NCI-H345 treated with DMSO at 0.1 percent for 48 hours (cell line): ENCODE measurements around the gene DNAJC17.
A peak's percentile ranks its signal among the peaks of the same experiment; 100 is the strongest.

ENCODE experiments used
- DNase-seq: peaks from one replicate; lab custom pipeline; 2025; ENCODE audit not compliant: unreplicated experiment; lab: John Stamatoyannopoulos, UW

Gene DNAJC17

DNA sequence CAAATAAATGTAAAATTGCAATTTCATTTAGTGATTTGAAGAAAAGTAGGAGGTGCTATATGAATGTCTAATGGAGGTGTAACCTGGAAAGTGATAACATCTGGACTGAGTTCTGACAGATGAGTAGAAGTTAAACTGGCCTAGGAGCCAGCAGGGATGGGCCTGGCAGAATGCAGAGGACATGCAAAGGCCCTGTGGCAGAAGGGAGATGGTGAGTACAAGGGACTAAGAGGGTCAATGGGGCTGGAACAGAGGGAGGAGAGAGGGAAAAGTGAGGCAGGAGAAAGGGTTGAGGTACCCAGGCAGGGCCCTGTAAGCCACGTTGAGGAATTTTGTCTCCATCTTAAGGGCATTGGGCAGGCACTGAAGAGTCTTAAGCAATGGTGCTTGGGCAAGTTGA is 24.6 kb upstream of the DNAJC17 start:
- DNase-seq, result no peak

DNA sequence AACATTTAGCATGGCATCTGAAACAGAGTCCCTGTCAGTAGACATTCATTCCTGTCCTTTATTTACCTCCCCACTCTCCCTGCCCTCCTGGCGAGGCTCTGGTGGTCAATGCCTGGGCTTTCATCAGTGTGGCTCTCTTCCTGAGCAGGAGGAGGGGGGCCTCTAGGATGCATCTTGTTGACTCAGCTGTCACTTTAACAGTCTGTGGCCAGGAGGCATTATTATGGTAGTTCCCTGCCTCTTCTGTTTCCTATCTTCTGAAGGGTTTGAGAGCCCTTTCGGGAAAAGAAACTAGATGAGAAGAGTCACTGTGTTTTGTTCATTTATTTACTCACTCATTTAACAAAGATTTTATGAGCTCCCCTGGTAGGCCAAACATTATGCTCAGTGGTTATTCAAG is 23.6 kb upstream of the DNAJC17 start:
- peak; percentile 97 for DNase-seq

DNA sequence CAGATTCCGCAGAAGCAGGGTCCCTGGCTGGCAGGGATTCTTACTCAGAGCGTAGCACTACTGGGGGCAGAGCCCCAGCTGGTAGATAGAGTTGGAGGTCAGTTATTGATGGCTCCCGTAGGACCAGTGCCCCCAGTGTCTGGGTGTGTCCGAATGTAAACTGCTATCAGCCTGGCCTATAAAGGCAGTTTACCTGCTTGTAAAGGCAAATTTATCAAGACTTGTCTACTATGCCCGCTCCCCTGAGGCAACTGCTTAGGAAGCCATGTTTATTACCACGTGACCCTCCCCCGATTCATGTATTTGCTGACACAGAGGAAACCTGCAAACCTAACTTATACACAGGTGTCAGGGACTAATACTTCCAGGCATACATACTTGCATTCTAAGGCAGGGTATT is 21.8 kb upstream of the DNAJC17 start:
- no peak for DNase-seq

DNA sequence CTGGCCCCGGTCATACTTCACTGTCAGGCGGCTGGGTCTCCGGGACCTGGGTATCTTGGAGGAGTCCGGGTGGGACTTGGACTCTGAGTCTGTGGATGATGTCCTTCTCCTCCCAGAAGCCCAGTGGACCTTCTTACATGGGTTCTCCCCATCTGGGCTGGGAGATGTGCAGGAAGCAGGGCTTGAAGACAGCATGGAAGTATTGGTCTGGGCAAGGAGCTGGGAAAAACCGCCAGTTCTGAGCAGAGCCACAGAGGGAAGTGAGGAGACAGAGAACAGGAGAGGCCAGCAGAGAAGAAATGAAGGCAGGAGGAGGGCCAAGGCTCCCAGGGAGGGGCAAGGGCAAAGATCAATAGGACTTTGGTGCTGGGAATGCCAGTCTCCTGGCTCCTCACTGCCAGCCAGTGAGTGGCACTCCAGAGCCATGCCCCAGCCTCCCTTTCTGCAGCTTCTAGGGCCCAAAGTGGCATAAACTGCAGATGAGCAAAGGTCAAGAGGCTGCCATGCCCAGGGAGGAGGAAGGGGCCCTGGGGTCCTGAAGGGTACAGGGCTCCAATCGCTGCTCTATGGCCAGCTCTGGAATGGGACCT is 21.3 kb upstream of the DNAJC17 start, which contains the start of gene PPP1R14D:
Gene PPP1R14D, minus strand, starts transcription at position 262 of the 590 bp plus-strand sequence. Its CDS starts 67 bp downstream, at position 195.
- no peak for DNase-seq

DNA sequence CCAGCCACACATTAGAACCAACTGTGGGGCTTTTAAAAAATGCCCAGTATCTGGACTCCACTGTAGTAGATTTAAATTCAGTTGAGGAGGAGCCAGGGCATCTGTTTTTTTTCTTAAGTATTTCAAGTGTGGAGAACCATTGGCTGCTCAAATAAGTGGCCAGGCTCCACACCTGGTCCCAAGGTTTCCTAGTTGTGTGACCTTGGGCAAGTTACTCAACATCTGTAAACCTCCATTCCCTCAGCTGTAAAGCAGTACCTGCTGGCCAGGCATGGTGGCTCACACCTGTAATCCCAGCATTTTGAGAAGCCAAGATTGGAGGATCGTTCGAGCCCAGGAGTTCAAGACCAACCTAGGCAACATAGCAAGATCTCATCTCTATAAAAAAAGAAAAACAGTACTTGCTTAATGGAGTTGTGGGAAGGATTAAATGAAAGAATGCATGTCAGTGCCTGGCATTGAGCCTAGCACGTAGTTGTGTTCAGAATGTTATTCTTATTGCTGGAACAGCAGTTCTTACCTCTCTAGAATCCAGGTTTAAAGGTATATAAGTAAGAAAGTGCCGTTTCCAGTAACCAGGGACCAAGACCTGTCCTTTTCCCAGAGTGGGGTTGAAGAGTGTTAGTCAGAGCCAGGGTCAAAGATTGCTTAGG is 19.3 kb upstream of the DNAJC17 start:
- no peak for DNase-seq

DNA sequence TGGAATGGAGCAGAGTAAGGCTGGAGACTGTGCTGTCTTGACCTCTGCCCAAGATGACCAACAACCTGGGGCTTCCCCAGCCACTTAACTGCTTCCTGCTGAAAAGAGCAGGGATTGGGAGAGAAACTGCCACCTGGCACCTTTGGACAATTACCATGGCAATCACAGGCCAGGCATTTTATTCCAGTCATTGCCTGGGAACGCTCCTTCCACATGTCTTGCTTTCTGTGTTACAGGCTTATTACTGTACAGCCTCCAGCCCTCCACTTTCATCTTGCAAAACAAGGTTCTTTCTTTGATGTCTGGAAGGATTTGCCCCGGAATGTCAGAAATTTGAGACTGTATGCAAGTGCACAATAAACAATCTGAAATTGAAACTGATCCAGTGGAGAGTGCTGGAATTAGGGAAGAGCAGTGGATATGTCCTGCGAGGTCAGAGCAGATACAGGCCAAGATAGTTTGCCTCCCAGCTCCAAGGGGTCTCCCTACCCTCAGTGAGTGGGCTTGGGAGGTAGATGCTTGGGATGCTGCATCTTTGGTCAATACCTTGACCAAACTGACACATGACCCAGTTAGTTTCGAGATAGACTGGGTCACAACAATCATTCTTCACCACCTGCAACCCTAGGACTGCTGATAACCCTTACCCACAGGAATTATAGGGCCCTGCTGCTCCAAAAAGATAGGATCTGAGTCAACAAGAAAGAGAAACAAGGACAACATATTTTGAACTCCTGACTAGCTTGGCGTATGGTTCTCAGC is 18.6 kb upstream of the DNAJC17 start:
- no peak for DNase-seq

DNA sequence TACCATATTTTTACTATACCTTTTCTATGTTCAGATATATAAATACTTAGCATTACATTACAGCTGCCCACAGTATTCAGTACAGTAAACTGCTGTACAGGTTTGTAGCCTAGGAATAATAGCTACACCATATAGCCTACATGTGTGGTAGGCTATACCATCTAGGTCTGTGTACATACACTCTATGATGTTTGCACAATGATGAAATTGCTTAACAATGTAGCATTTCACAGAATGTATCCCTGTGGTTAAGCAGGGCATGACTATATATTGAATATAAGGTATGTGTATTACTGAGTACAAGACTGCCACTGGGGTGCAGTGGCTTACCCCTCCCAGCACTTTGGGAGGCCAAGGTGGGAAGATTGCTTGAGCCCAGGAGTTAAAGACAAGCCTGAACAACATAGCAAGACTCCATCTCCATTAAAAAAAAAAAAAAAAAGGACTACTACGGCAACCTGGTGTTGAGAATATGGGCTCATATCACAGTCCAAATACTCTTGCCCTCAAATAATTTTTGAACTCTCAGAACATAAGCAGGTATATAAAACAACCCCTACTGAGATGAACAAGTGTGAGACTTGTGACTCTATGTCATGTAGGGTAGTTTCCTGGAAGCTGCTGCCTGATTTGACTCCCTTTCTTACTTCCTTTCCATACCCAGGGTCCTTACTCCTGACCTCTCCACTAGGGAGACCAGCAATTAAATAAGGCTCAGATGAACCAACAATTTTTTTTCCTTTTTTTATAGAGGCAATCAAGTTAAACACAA is 16.5 kb upstream of the DNAJC17 start:
- no peak for DNase-seq

DNA sequence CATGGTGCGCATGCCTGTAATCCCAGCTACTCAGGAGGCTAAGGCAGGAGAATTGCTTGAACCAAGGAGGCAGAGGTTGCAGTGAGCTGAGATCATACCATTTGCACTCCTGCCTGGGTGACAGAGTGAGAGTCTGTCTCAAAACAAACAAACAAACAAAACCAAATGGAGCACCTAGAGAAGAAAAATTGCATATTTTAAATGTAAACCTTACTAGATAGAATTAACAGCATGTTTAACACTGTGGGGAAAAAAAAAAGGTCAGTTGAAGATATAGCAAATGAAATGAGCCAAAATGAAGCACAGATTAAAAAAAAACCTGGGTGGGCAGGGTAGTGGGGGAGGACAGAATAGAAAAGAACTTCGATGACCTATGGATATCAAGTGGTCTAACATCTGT is 13.9 kb upstream of the DNAJC17 start:
- DNase-seq, result no peak

DNA sequence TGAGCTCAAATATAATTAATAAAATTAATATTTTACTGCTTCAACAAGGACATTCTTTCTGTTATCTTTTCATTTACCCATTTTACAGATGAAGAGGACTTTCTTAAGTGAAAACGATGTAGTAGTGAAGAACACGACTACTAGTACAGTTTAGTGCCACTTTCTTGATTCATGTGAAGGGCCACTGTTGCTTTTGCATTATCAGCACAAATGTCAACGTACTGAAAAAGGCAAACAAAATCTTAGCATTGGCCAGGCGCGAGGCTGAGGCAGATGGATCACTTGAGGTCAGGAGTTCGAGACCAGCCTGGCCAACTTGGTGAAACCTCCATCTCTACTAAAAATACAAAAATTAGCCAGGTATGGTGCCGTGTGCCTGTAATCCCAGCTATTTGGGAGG is 11.8 kb upstream of the DNAJC17 start:
- no peak for DNase-seq

DNA sequence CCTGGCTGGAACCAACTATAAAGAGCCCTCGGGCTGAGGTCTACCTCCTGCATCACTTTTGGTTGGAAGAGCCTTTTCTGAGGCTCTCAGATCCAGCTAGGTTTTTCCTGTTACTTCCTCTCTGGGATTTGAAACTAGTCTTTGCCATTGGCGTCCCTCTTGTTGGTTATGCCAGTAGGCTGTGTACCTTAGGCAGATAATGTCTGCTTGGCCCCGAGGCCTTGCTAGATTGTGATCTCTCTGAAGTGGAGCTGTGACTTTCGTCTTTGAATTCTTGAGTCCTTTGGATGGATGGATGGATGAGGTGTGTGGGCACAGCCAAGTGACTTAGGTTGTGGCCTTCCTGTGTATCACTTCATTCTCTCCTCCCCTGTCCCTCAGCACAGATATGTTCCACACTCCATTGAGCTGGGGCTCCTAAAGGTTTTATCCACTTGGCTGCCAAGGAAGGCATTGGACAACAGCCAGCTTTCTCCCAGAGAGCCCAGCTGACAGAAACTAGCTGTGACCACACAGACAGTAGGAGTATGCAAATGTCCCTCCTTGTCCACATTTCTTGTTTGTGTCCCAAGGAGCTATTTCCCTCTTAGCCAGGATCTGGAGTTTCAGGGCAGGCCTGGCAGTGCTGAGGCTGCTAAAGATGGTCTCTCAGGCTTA is 7.9 kb upstream of the DNAJC17 start:
- DNase-seq, result no peak

DNA sequence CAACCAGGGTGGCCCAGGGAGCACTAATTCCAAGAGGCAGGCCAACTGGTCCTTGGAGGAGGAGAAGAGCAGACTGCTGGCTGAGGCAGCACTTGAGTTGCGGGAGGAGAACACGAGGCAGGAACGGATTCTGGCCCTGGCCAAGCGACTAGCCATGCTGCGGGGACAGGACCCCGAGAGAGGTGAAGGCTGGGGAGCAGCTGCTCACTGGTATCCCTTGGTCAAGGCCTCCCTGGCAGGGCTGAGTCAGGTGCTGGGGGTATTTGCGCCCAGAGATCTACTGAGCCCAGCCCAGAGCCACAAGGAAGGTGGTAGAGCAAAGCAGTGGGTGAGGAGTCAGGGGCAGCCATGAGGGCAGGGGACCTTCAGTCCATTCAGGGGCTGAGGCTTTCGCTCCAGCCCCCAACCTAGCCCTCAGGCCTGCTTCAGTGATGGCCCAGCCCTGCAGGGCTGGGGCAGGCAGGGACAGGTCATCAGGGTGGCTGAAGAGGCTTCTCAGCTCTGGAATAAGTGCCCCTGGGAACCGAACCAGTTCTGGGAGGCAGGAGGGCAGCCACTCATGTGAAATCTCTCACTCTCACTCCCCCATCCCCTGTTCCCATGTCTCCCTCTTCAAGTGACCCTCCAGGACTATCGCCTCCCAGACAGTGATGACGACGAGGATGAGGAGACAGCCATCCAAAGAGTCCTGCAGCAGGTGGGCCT is 5.6 kb upstream of the DNAJC17 start:
- DNase-seq, result no peak

DNA sequence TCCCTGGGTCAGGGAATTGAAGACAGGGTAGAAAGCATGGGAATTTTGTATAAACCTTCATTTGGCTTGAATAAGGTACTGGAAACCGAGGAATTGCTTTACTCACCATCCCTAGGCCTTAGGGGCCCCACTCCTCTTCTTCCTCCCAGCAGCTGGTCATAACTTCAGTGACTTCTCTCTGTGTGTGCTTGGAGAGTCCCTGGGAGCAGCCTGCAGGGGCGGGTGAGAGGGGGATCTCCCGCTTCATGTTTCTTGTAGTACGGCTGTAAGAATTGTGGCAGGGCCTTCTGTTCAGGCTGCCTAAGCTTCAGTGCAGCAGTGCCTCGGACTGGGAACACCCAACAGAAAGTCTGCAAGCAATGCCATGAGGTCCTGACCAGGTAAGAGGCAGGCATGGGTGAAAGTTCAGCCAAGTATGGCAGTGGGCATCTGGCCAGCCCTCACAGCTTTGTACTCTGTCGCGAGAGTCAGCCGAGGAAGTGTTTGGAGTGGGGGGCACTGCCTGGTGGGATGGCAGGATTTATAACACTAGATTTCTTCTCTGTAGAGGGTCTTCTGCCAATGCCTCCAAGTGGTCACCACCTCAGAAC is 1.7 kb upstream of the DNAJC17 start:
- DNase-seq, result no peak

DNA sequence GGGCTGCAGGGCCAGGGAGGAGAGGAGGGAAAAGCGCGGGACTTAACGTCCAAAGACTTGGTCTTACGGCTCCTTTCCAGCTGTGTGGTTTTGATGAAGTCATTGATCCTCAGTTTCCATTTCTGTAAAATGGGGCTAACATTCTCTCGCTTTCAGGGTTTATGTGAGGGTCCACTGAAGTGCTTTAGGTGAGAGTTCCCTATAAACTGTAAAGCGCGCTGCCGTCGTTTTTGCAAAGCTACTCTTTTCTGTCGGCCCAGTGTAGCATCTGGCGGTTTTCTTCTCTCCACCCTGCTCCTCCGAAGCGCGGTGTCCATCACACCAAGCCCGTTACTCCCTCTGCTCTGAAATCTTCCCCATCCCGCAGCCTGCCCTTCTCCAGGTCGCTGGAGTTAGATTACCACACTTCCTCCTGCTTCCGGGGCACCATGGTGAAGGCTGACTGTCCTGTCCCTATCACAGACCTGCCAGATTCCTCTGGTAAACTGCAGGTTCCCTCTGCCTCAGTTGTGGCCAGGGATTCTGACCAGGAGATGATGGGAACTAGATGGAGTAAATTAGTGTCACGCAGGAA is 702 bp upstream of the DNAJC17 start:
- DNase-seq, result no peak

DNA sequence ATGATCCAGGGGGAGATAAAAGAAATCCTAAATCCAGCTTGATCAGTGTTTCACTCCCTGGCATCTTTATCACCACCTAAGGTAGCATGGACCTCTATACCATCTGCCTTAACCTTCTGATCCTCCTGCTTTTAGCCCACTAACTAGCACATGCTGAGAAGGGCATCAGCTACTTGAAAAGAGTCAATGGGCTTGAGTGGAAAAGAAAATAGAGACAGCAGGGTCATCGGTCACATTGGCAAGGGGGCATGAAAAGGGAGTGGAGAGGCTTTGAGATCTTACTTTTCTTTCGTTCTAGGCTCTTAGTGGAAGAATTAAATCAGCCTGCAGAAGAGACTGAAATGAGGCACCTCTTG is 623 bp downstream of the DNAJC17 start:
- DNase-seq, result no peak

DNA sequence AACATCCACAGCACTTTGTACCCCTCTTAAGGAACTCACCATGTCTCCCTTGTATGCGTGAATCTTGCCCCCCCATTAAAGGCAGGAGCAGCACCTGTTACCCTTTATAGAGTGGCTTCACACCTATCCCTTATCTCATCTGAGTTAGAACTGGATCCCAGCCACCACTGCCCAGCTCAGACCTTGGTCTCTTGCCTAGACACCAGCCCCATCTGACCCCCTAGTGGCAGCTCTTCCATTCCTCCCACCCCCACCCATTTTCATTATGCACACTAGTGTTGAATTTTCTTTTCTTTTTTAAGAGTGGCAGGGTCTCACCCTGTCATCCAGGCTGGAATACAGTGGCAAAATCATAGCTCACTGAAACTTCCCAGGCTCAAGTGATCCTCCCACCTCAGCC is 3.6 kb downstream of the DNAJC17 start:
- no peak for DNase-seq

DNA sequence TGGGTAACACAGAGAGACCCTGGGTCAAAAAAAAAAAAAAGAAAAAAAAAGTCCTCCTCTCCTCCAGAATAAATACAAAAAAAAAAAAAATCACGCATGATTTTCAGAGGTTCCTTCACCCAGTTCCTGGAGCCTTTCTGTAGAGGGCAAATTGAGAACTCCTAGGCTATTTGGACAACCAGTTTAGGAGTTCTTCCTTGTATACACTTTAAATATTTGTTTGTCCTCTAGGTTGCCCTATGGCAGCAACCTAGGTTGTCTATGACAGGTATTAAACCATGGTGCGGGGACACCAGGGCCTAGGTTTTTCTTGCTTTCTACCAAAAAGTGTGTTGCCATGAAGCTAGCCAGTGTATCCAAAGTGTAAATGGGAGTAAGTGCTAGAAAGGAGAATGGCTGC is 4.2 kb downstream of the DNAJC17 start:
- DNase-seq, result no peak

DNA sequence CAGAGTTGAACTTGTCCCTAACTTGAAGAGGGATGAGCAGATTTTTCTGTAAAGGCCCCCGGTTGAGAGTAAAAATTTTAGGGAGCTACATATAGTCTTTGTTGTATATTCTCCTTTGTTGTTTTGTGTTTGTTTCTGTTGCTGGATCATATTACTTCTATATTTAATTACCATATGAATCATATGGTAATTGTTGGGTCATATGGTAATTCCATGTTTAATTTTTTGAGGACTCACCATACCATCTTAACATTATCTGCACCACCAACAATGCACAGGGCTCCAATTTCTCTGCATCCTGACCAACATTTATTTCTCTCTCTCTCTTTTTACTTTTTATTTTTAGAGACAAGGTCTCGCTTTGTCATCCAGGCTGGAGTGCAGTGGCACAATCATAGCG is 7.8 kb downstream of the DNAJC17 start:
- DNase-seq, result no peak

DNA sequence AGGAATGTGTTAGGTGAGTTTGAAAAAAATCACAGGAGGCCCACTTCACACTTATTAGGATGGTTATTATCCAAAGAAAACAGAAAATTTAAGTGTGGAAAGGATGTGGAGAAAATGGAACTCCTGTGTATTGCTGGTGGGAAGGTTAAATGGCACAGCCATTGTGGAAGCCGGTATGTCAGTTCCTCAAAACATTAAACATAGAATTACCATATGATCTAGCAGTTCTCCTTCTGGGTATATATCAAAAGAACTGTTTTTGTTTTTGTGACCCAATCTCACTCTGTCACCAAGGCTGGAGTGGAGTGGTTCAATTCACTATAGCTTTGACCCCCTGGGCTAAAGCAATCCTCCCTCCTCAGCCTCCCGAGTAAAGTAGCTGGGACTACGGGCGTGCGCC is 10.8 kb downstream of the DNAJC17 start:
- DNase-seq, result no peak

DNA sequence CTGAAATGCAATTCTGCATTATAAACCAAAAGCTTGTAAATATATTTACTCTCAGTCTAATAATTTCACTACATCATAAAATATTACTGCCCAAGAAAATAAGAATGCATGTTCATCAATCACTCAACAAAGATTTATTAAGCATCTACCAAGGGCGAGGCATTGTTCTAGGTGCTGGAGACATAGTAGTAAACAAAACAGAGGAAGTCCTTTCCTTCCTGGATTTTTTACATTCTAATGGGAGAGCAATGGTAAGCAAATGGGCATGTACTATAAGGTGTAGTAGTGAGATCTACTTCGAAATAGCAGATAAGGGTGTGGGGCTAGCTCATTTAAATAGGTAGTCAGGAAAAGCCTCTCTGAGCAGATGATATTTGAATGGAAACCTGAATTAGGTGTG is 11.2 kb downstream of the DNAJC17 start:
- no peak for DNase-seq
